HFFc6 (cell line): Measurements from ENCODE around the gene LGR6. TPM values are rescaled to one million over a fixed set of nuclear protein-coding genes. Genes with fewer than 3 reads are reported as not detected.
"Not testable (repeated sequence)": the region's sequence is repeated elsewhere in the genome, so short reads cannot be mapped to it uniquely, and the experiment has no call there.

Experiments used
- DNase-seq: peaks from one replicate; pipeline ENCODE4 v3.0.0-alpha.2; 2018
- H3K27ac Mint-ChIP-seq: 2 replicates; pipeline ENCODE4 v1.8.0; 2020; ENCODE audit warnings: mild to moderate bottlenecking, mixed read lengths
- H3K27me3 Mint-ChIP-seq: 2 replicates; pipeline ENCODE4 v1.8.0; 2021; ENCODE audit warnings: mild to moderate bottlenecking, moderate library complexity, mixed read lengths; ENCODE audit not compliant: insufficient read depth
- H3K36me3 Mint-ChIP-seq: 2 replicates; pipeline ENCODE4 v1.8.0; 2021; ENCODE audit warnings: low read depth, mixed read lengths
- H3K4me1 Mint-ChIP-seq: 2 replicates; pipeline ENCODE4 v1.8.0; 2020; ENCODE audit warnings: low read depth, mixed read lengths
- H3K4me3 Mint-ChIP-seq: 2 replicates; pipeline ENCODE4 v1.8.0; 2020; ENCODE audit warnings: mild to moderate bottlenecking, moderate library complexity, mixed read lengths
- H3K9me3 Mint-ChIP-seq: 2 replicates; pipeline ENCODE4 v1.8.0; 2020; ENCODE audit warnings: mild to moderate bottlenecking, mixed read lengths
- CTCF ChIP-seq: fragments of 200-600 bp; sonication (generic); IDR thresholded peaks from 2 replicates; pipeline ENCODE4 v1.5.0; 2021; ENCODE audit warnings: antibody characterized with exemption, mild to moderate bottlenecking
- total RNA-seq, 6 experiments: library from RNA; stranded (reverse); fragmentation: NEBNext Ultra II Directional; extraction: Animal tissue kit (Norgen Biotek cat#: 25700); gene quantifications; 2 replicates in 1 of 6; 3 replicates in 5 of 6; pipeline ENCODE4 v1.2.3, GENCODE V29; 2021

Gene LGR6
- total RNA-seq, 6 experiments from 2014 or later = not detected

GRCh38 chr1:202259705-202260104 is 66.1 kb downstream of the LGR6 start:
- H3K27ac Mint-ChIP-seq = no peak overlapping the region
- peaks cover 12% of the 10 kb centered on the region for H3K4me1 Mint-ChIP-seq

GRCh38 chr1:202261209-202261958 is 67.8 kb downstream of the LGR6 start:
- DNase-seq, H3K4me3 Mint-ChIP-seq, H3K9me3 Mint-ChIP-seq, H3K27ac Mint-ChIP-seq, H3K36me3 Mint-ChIP-seq, H3K4me1 Mint-ChIP-seq: not testable (repeated sequence)
- H3K27me3 Mint-ChIP-seq = peaks cover 38% of the 10 kb centered on the region

More at GRCh38 chr1:202259705-202260104, 66.1 kb downstream of the LGR6 start:
- peaks cover 4% of the 10 kb centered on the region for H3K36me3 Mint-ChIP-seq
- H3K27me3 Mint-ChIP-seq = peaks cover 26% of the 10 kb centered on the region
- no peak overlapping the region for H3K4me3 Mint-ChIP-seq
- no peak for TF ChIP-seq CTCF
- DNase-seq = no peak
- H3K9me3 Mint-ChIP-seq = peaks cover 4% of the 10 kb centered on the region

DNA sequence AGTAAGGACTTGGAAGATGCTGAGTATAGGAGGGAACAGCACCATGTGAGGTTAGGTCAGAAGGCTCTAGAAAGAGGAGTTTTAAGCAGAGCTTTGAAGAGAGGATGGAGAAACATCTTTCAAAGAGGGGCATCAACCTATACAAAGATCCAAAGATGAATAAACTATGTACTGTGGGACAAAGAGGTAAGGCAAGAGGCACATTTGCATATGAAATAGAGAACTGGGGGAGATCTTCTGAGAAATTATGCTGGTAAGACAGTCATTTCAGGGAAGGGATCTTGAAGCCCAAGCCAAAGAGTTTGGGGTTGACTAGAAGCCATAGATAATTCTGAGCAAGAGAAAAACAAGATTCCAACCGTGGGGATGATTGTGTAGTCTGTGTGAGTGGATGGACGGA is 70.0 kb downstream of the LGR6 start:
- H3K4me1 Mint-ChIP-seq = no peaks in the 10 kb centered on the region
- H3K4me3 Mint-ChIP-seq = no peak overlapping the region
- no peak for DNase-seq

GRCh38 chr1:202264300-202264699 is 70.7 kb downstream of the LGR6 start:
- no peak for TF ChIP-seq CTCF
- no peak overlapping the region for H3K27ac Mint-ChIP-seq
- DNase-seq = no peak
- peaks cover 58% of the 10 kb centered on the region for H3K27me3 Mint-ChIP-seq
- H3K36me3 Mint-ChIP-seq = peaks cover 4% of the 10 kb centered on the region
- H3K9me3 Mint-ChIP-seq = peaks cover 4% of the 10 kb centered on the region
- no peaks in the 10 kb centered on the region for H3K4me1 Mint-ChIP-seq
- no peak overlapping the region for H3K4me3 Mint-ChIP-seq

More for the DNA sequence above, 70.0 kb downstream of the LGR6 start:
- Mint-ChIP-seq H3K36me3 (peaks cover 4% of the 10 kb centered on the region), H3K27me3 (peaks cover 51% of the 10 kb centered on the region), H3K27ac (no peak overlapping the region), H3K9me3 (peaks cover 4% of the 10 kb centered on the region)
- no peak for TF ChIP-seq CTCF

DNA sequence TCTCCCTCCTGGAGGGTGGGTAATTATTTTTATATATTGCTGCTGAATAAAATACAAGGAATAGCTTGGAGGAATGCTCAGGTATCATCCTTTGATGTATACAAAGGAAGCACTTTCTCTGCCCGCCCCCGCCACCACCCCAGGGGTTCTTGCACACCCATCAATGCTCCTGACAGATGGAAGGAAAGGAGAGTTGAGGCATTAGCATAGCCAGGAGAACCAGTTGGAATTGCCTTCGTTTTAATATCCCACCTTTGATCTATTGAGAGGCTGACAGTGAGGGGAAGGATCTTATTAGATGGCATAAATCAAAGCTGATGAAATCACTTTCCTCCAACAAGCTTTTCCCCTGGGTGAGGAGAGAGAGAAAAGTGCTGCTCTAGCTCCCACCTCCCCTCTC is 71.1 kb downstream of the LGR6 start:
- no peak for TF ChIP-seq CTCF
- H3K36me3 Mint-ChIP-seq = peaks cover 4% of the 10 kb centered on the region
- no peaks in the 10 kb centered on the region for H3K4me1 Mint-ChIP-seq
- DNase-seq = no peak
- H3K9me3 Mint-ChIP-seq = peaks cover 4% of the 10 kb centered on the region
- H3K27me3 Mint-ChIP-seq = peaks cover 60% of the 10 kb centered on the region
- no peak overlapping the region for H3K27ac Mint-ChIP-seq
- H3K4me3 Mint-ChIP-seq = no peak overlapping the region

DNA sequence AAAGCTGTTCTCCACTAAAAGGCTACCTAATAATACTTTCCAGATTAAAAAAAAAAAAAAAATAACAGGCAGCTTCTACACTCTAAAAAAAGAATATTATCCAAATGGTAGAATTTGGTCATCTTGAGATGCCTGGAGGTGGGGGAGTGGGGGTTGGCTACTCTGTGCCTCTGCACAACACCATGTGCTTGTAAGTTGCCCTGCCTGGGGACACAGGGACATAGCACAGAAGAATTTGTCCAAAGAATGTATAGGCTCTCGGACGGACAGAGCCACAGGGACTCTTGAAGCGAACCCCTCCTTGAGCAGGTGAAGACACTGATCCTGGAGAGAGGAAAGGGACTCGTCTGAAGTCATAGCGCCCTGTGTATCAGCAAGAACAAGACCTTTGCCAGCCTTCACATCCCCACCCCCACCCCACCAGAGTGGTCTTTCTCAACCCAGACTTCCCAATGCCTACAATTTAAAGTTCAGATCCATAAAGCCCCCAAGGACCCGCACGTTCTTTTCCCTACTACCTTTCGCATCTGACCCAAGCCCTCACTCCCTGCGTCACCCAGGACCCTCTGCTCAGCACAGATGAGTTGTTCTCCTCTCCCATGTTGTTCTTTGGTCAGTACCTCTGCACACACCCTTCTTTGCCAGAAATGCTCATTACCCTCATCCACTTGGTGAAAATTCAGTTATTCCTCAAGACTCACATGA is 72.6 kb downstream of the LGR6 start:
- no peak for TF ChIP-seq CTCF
- Mint-ChIP-seq H3K27ac (no peak overlapping the region), H3K36me3 (peaks cover 4% of the 10 kb centered on the region), H3K4me1 (no peaks in the 10 kb centered on the region), H3K4me3 (no peak overlapping the region), H3K9me3 (peaks cover 4% of the 10 kb centered on the region), H3K27me3 (peaks cover 67% of the 10 kb centered on the region)
- DNase-seq = no peak
